GM12873 (cell line): ENCODE data around the gene PBX3.

Experiments
- TF ChIP-seq, protein P1 (sequence below): IDR thresholded peaks from 2 replicates; pipeline ENCODE4 v1.5.1; 2012; ENCODE audit warnings: low read depth, mild to moderate bottlenecking, moderate library complexity, low read length, control low read depth; ENCODE audit not compliant: insufficient read depth; ENCODE audit errors: missing control alignments

PBX3 gene

GRCh38 chr9:125803526-125803925, 56.4 kb downstream of the PBX3 start:
- TF ChIP-seq, protein P1, sequence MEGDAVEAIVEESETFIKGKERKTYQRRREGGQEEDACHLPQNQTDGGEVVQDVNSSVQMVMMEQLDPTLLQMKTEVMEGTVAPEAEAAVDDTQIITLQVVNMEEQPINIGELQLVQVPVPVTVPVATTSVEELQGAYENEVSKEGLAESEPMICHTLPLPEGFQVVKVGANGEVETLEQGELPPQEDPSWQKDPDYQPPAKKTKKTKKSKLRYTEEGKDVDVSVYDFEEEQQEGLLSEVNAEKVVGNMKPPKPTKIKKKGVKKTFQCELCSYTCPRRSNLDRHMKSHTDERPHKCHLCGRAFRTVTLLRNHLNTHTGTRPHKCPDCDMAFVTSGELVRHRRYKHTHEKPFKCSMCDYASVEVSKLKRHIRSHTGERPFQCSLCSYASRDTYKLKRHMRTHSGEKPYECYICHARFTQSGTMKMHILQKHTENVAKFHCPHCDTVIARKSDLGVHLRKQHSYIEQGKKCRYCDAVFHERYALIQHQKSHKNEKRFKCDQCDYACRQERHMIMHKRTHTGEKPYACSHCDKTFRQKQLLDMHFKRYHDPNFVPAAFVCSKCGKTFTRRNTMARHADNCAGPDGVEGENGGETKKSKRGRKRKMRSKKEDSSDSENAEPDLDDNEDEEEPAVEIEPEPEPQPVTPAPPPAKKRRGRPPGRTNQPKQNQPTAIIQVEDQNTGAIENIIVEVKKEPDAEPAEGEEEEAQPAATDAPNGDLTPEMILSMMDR: no peak

DNA sequence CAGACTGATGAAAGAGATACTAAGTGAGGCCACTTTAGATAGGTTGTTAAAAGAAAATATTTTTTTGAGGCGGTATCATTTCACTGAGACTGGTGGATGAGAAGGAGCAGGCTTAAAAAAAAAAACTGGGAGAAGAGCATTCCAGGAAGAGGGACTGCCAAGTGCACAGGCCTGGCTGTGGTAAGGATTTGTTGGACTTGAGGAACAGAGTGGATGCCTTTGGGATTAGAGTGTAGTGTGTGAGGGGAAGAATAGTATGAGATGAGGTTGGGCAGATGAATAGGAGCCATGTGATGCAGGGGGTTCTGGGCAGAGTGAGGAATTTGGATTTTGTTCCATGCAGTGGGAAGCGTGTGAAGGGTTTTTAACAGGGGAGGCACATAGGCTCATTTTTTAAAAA, 57.9 kb downstream of the PBX3 start:
- TF ChIP-seq, protein P1: no peak

- TF ChIP-seq, protein P1: no peak
These were observed 58.4 kb downstream of the PBX3 start for GRCh38 chr9:125805586-125805985.

- TF ChIP-seq, protein P1: no peak
These were observed 59.9 kb downstream of the PBX3 start for GRCh38 chr9:125807079-125807478.

DNA sequence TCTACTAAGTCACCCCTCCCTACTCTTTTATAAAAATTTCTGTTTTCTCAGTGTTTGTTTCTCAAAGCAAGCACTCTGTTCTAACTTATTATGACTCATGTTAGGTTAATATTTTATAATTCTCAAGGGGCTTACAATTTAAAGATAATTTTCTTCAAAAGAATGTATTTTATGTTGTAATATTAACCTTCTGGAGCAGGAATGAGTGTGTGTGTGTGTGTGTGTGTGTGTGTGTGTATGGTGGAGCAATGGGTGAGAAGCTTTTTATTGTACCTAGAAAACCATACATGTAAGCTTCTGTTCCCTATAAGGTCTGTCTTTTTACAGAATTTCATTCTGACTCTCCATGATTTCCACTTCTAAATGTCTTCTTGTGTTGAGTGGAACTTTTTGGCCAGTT, 63.0 kb downstream of the PBX3 start:
- TF ChIP-seq, protein P1: no peak

DNA sequence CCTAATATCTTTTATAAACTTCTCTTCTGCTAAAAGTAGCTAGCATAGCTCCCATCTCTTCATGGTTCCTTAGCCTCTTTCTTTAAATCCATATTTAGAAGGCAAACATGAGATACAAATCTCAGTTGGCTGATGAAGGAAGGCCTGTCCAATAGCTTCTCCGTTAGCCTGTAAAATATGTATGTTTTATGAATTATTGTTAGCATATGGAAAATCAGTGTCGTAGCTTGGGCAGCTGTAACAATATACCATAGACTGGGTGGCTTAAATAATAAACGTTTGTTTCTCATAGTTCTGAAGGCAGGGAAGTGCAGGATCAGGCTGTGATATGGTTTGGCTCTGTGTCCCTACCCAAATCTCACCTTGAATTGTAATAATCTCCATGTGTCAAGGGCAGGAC, 63.8 kb downstream of the PBX3 start:
- TF ChIP-seq, protein P1: no peak

GRCh38 chr9:125812403-125812802, 65.2 kb downstream of the PBX3 start:
- TF ChIP-seq, protein P1: no peak
